Loucy (cell line): ENCODE measurements around the gene KATNB1.

Experiments used
- CTCF ChIP-seq: fragments of 200-600 bp; sonication (generic); conservative IDR thresholded peaks from 2 replicates; pipeline ENCODE4 v1.5.1; 2014; ENCODE audit warnings: mild to moderate bottlenecking, antibody characterized with exemption, low read length
- EZH2phosphoT487 ChIP-seq: fragments of 200-600 bp; IDR thresholded peaks from 2 replicates; pipeline ENCODE4 v1.6.1; 2018; ENCODE audit warnings: antibody characterized with exemption, mild to moderate bottlenecking, moderate library complexity, borderline replicate concordance

GRCh38 chr16:57763285-57764005 is 27.9 kb downstream of the KATNB1 start:
- TF ChIP-seq CTCF (no peak), EZH2phosphoT487 (no peak)
